Measurements from ENCODE around the gene STXBP3.

The STXBP3 gene

GRCh38 chr1:108841703-108842102, 95.2 kb downstream of the STXBP3 start:
- no peak overlapping the region for H3K4me3 ChIP-seq (replicated peaks; ENCODE audit: low read depth, low read length)
- TF ChIP-seq CTCF (IDR thresholded peaks at IDR 0.05; ENCODE audit: low read length, missing control alignments), result no peak
- no peak for DNase-seq (ENCODE audit: low read depth)

GRCh38 chr1:108842525-108843181, 96.2 kb downstream of the STXBP3 start:
- H3K4me3 ChIP-seq (replicated peaks; ENCODE audit: low read depth, low read length), result no peak overlapping the region
- no peak for DNase-seq (ENCODE audit: low read depth)
- TF ChIP-seq CTCF (IDR thresholded peaks at IDR 0.05; ENCODE audit: low read length, missing control alignments), result no peak

GRCh38 chr1:108843390-108844137, 97.1 kb downstream of the STXBP3 start:
- TF ChIP-seq CTCF (IDR thresholded peaks at IDR 0.05; ENCODE audit: low read length, missing control alignments), result no peak
- H3K4me3 ChIP-seq (replicated peaks; ENCODE audit: low read depth, low read length), result no peak overlapping the region
- DNase-seq (ENCODE audit: low read depth), result peak; percentile 11

GRCh38 chr1:108845446-108845845, 99.0 kb downstream of the STXBP3 start:
- H3K4me3 ChIP-seq (replicated peaks; ENCODE audit: low read depth, low read length), result no peak overlapping the region
- DNase-seq (ENCODE audit: low read depth), result no peak
- TF ChIP-seq CTCF (IDR thresholded peaks at IDR 0.05; ENCODE audit: low read length, missing control alignments), result no peak

- no peak for DNase-seq (ENCODE audit: low read depth)
- TF ChIP-seq CTCF (IDR thresholded peaks at IDR 0.05; ENCODE audit: low read length, missing control alignments), result no peak
- no peak overlapping the region for H3K4me3 ChIP-seq (replicated peaks; ENCODE audit: low read depth, low read length)
These were observed 99.5 kb downstream of the STXBP3 start for GRCh38 chr1:108845991-108846390.

GRCh38 chr1:108847494-108847893, 101.0 kb downstream of the STXBP3 start:
- H3K4me3 ChIP-seq (replicated peaks; ENCODE audit: low read depth, low read length), result no peak overlapping the region

More at GRCh38 chr1:108847494-108847893, 101.0 kb downstream of the STXBP3 start:
- no peak for TF ChIP-seq CTCF (IDR thresholded peaks at IDR 0.05; ENCODE audit: low read length, missing control alignments)
- no peak for DNase-seq (ENCODE audit: low read depth)
